ENCODE measurements around the gene DIPK1A.

DIPK1A gene

DNA sequence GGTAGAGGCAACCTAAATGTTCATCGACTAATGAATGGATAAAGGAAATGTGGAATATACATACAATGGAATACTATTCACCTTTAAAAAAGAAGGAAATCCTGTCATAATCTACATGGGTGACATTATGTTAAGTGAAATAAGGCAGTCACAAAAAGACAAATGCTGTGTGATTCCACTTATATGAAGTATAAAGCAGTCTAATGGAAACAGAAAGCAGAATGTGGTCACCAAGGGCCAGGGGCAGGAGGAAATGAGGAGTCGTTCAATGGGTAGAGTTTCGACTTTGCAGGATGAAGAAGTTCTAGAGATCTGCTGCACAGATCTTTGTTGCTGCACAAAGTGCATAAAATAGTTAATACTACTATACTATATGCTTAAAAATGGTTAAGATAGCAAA lies 7.8 kb downstream of the DIPK1A start:
- DNase-seq (peak; percentile 77), ATAC-seq (ENCODE audit: insufficient read depth, low read depth) (peak; percentile 85)
- Histone ChIP-seq H2AFZ (ENCODE audit: low read depth, low read length) (no peak overlapping the region), H3K27ac (ENCODE audit: low read length) (peak overlapping the region; percentile 78), H4K20me1 (ENCODE audit: insufficient read depth, low read length) (no peaks in the 10 kb centered on the region), H3K79me2 (ENCODE audit: insufficient read depth, low read length) (peaks cover 94% of the 10 kb centered on the region), H3K4me2 (ENCODE audit: insufficient read depth, low read length) (peak overlapping the region; percentile 50), H3K9me3 (ENCODE audit: insufficient read depth, low read length, severe bottlenecking) (no peaks in the 10 kb centered on the region), H3K36me3 (ENCODE audit: insufficient read depth, low read length) (no peaks in the 10 kb centered on the region), H3K4me1 (ENCODE audit: insufficient read depth, low read length) (peaks cover 80% of the 10 kb centered on the region), H3K27me3 (ENCODE audit: insufficient read depth, low read length, poor library complexity) (no peaks in the 10 kb centered on the region), H3K9ac (ENCODE audit: low read depth, low read length) (peak overlapping the region; percentile 27; the same call in 1 of the 2 replicates), H3K4me3 (ENCODE audit: low read depth in 1 of 2, low read length in 2 of 2) (peak overlapping the region in 1 of 2 experiments; percentile 30; a peak in 2 of 4 replicates)
- TF ChIP-seq, protein P1, sequence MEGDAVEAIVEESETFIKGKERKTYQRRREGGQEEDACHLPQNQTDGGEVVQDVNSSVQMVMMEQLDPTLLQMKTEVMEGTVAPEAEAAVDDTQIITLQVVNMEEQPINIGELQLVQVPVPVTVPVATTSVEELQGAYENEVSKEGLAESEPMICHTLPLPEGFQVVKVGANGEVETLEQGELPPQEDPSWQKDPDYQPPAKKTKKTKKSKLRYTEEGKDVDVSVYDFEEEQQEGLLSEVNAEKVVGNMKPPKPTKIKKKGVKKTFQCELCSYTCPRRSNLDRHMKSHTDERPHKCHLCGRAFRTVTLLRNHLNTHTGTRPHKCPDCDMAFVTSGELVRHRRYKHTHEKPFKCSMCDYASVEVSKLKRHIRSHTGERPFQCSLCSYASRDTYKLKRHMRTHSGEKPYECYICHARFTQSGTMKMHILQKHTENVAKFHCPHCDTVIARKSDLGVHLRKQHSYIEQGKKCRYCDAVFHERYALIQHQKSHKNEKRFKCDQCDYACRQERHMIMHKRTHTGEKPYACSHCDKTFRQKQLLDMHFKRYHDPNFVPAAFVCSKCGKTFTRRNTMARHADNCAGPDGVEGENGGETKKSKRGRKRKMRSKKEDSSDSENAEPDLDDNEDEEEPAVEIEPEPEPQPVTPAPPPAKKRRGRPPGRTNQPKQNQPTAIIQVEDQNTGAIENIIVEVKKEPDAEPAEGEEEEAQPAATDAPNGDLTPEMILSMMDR (IDR thresholded peaks at IDR 0.05; ENCODE audit: borderline replicate concordance, extremely low read depth, low read length, poor library complexity, severe bottlenecking) = no peak
- no peak for TF ChIP-seq EZH2 (IDR thresholded peaks at IDR 0.05; ENCODE audit: borderline replicate concordance, low read depth, low read length, severe bottlenecking)

- Histone ChIP-seq H4K20me1 (ENCODE audit: insufficient read depth, low read length) (no peaks in the 10 kb centered on the region), H3K9me3 (ENCODE audit: insufficient read depth, low read length, severe bottlenecking) (no peaks in the 10 kb centered on the region), H3K27me3 (ENCODE audit: insufficient read depth, low read length, poor library complexity) (no peaks in the 10 kb centered on the region), H3K4me1 (ENCODE audit: insufficient read depth, low read length) (peaks cover 72% of the 10 kb centered on the region), H3K79me2 (ENCODE audit: insufficient read depth, low read length) (peaks cover 93% of the 10 kb centered on the region), H3K27ac (ENCODE audit: low read length) (peak overlapping the region; percentile 78), H3K36me3 (ENCODE audit: insufficient read depth, low read length) (no peaks in the 10 kb centered on the region), H3K4me3 (ENCODE audit: low read depth in 1 of 2, low read length in 2 of 2) (no peak overlapping the region), H2AFZ (ENCODE audit: low read depth, low read length) (no peak overlapping the region), H3K4me2 (ENCODE audit: insufficient read depth, low read length) (0 out of 2 replicates have a peak overlapping the region, but pooled peaks have one; percentile 50), H3K9ac (ENCODE audit: low read depth, low read length) (no peak overlapping the region)
- DNase-seq = no peak
- no peak for ATAC-seq (ENCODE audit: insufficient read depth, low read depth)
- no peak for TF ChIP-seq EZH2 (IDR thresholded peaks at IDR 0.05; ENCODE audit: borderline replicate concordance, low read depth, low read length, severe bottlenecking)
- TF ChIP-seq, protein P1 (IDR thresholded peaks at IDR 0.05; ENCODE audit: borderline replicate concordance, extremely low read depth, low read length, poor library complexity, severe bottlenecking) = no peak
These were observed 8.5 kb downstream of the DIPK1A start for GRCh38 chr1:92952714-92953113.

GRCh38 chr1:92951141-92951582 lies 10.1 kb downstream of the DIPK1A start:
- no peaks in the 10 kb centered on the region for H3K9me3 ChIP-seq (ENCODE audit: insufficient read depth, low read length, severe bottlenecking)
- DNase-seq (peak; percentile 78), ATAC-seq (ENCODE audit: insufficient read depth, low read depth) (peak; percentile 89)
- H3K79me2 ChIP-seq (ENCODE audit: insufficient read depth, low read length) = peaks cover 92% of the 10 kb centered on the region
- peaks cover 57% of the 10 kb centered on the region for H3K4me1 ChIP-seq (ENCODE audit: insufficient read depth, low read length)
- H3K4me3 ChIP-seq (ENCODE audit: low read depth in 1 of 2, low read length in 2 of 2) = peak overlapping the region in 1 of 2 experiments; percentile 36; a peak in 2 of 4 replicates
- peak overlapping the region; percentile 78 for H3K27ac ChIP-seq (ENCODE audit: low read length)
- peak overlapping the region; percentile 59 for H3K4me2 ChIP-seq (ENCODE audit: insufficient read depth, low read length)
- no peaks in the 10 kb centered on the region for H4K20me1 ChIP-seq (ENCODE audit: insufficient read depth, low read length)
- no peak for TF ChIP-seq EZH2 (IDR thresholded peaks at IDR 0.05; ENCODE audit: borderline replicate concordance, low read depth, low read length, severe bottlenecking)
- TF ChIP-seq, protein P1 (IDR thresholded peaks at IDR 0.05; ENCODE audit: borderline replicate concordance, extremely low read depth, low read length, poor library complexity, severe bottlenecking) = peak; percentile 60
- no peaks in the 10 kb centered on the region for H3K27me3 ChIP-seq (ENCODE audit: insufficient read depth, low read length, poor library complexity)
- no peaks in the 10 kb centered on the region for H3K36me3 ChIP-seq (ENCODE audit: insufficient read depth, low read length)
- peak overlapping the region; percentile 56 for H2AFZ ChIP-seq (ENCODE audit: low read depth, low read length)
- H3K9ac ChIP-seq (ENCODE audit: low read depth, low read length) = peak overlapping the region; percentile 38

All from DND-41 (cell line).